GM18858 (cell line): Measurements from ENCODE around the gene KCNT1.
"Not testable (repeated sequence)": the region's sequence is repeated elsewhere in the genome, so short reads cannot be mapped to it uniquely, and the experiment has no call there.

Source experiments
- ATAC-seq: cut with Tn5 transposase; IDR thresholded peaks from one replicate; pipeline ENCODE4 v1.9.1; 2021; ENCODE audit not compliant: unreplicated experiment

The KCNT1 gene

GRCh38 chr9:135701959-135702721, at the start of gene KCNT1:
Gene KCNT1, plus strand, starts transcription at chr9:135702185. Its CDS starts 74 bp downstream, at chr9:135702259.
- no peak for ATAC-seq

GRCh38 chr9:135655317-135655716, 46.7 kb upstream of the KCNT1 start:
- no peak for ATAC-seq

- no peak for ATAC-seq
Measured at GRCh38 chr9:135657416-135657815, 44.6 kb upstream of the KCNT1 start.

- no peak for ATAC-seq
Measured at GRCh38 chr9:135659252-135659651, 42.7 kb upstream of the KCNT1 start.

- ATAC-seq: no peak
Measured at GRCh38 chr9:135660407-135660806, 41.6 kb upstream of the KCNT1 start.

GRCh38 chr9:135661816-135662560, 40.0 kb upstream of the KCNT1 start:
- no peak for ATAC-seq

- ATAC-seq: no peak
Measured at GRCh38 chr9:135662758-135663450, 39.1 kb upstream of the KCNT1 start, which contains the start of gene LCN9. Gene LCN9, plus strand, starts transcription at chr9:135663309. Its CDS starts 13 bp downstream, at chr9:135663322.

- no peak for ATAC-seq
Measured at GRCh38 chr9:135663451-135663770, 38.6 kb upstream of the KCNT1 start.

- no peak for ATAC-seq
Measured at GRCh38 chr9:135663857-135664256, 38.1 kb upstream of the KCNT1 start.

GRCh38 chr9:135664266-135664665, 37.7 kb upstream of the KCNT1 start:
- ATAC-seq: no peak

GRCh38 chr9:135664801-135665794, 36.9 kb upstream of the KCNT1 start:
- ATAC-seq: no peak

GRCh38 chr9:135665795-135666189, 36.2 kb upstream of the KCNT1 start:
- no peak for ATAC-seq

GRCh38 chr9:135666534-135667462, 35.2 kb upstream of the KCNT1 start:
- ATAC-seq: no peak

- ATAC-seq: no peak
Measured at GRCh38 chr9:135667463-135668001, 34.5 kb upstream of the KCNT1 start.

- not testable (repeated sequence) for ATAC-seq
Measured at GRCh38 chr9:135669018-135669417, 33.0 kb upstream of the KCNT1 start.

- no peak for ATAC-seq
Measured at GRCh38 chr9:135669616-135670285, 32.2 kb upstream of the KCNT1 start.

- ATAC-seq: no peak
Measured at GRCh38 chr9:135670721-135671590, 31.0 kb upstream of the KCNT1 start.

GRCh38 chr9:135671591-135672041, 30.4 kb upstream of the KCNT1 start:
- no peak for ATAC-seq
